ENCODE measurements around the gene PDLIM5.
"Not testable (repeated sequence)": the region's sequence is repeated elsewhere in the genome, so short reads cannot be mapped to it uniquely, and the experiment has no call there.

Gene PDLIM5

DNA sequence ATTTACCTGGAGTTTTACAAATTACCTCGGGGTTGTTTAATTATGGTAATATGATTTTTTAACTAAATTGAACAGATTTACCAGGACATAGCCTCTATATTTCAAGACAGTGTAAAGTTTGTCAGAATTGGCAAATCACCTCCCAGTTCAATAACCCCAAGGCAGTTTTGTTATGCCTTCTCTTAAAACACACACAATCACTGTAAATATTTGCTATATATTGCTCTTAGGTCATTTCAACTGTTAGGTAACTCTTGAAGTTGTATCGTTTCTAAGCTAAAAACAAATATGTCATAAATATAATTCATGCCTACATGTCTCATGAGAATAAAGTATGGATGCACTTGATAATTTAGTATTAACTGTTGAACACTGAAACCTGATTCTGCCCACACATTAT, 24.1 kb downstream of the PDLIM5 start:
- Histone ChIP-seq H3K9me3 (ENCODE audit: severe bottlenecking) (no peaks in the 10 kb centered on the region), H3K4me3 (ENCODE audit: severe bottlenecking) (no peak overlapping the region), H3K27ac (ENCODE audit: poor library complexity, severe bottlenecking) (peak overlapping the region; percentile 13), H3K4me1 (ENCODE audit: insufficient read depth, poor library complexity, severe bottlenecking) (peaks cover 55% of the 10 kb centered on the region), H3K27me3 (ENCODE audit: insufficient read depth, poor library complexity, severe bottlenecking) (no peaks in the 10 kb centered on the region), H3K36me3 (ENCODE audit: low read depth) (peaks cover 22% of the 10 kb centered on the region)
- DNase-seq (ENCODE audit: low spot score) (no peak), ATAC-seq (ENCODE audit: low read depth) (no peak)
- TF ChIP-seq, protein P1, sequence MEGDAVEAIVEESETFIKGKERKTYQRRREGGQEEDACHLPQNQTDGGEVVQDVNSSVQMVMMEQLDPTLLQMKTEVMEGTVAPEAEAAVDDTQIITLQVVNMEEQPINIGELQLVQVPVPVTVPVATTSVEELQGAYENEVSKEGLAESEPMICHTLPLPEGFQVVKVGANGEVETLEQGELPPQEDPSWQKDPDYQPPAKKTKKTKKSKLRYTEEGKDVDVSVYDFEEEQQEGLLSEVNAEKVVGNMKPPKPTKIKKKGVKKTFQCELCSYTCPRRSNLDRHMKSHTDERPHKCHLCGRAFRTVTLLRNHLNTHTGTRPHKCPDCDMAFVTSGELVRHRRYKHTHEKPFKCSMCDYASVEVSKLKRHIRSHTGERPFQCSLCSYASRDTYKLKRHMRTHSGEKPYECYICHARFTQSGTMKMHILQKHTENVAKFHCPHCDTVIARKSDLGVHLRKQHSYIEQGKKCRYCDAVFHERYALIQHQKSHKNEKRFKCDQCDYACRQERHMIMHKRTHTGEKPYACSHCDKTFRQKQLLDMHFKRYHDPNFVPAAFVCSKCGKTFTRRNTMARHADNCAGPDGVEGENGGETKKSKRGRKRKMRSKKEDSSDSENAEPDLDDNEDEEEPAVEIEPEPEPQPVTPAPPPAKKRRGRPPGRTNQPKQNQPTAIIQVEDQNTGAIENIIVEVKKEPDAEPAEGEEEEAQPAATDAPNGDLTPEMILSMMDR (IDR thresholded peaks at IDR 0.05; ENCODE audit: poor library complexity, severe bottlenecking), result no peak

DNA sequence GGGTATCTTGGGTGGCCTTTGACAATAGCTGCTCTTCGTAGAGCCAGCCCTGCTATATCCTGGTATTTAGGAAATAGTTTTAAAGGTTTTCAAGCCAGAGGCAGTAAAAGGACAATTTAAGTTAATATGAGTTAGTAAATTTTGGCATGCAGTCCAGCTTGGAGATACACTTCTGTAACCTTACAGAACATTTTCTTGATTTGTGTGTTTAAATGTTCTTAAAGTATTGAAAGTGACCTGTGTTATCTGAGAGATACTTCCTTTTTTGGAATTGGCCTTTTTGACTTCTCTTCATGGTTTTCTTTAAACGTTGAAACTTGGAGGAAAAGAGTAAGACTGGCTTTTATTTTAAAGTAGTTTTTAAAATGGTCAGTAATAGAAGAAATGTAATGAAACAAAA, 25.5 kb downstream of the PDLIM5 start:
- Histone ChIP-seq H3K4me3 (ENCODE audit: severe bottlenecking) (no peak overlapping the region), H3K27me3 (ENCODE audit: insufficient read depth, poor library complexity, severe bottlenecking) (no peaks in the 10 kb centered on the region), H3K27ac (ENCODE audit: poor library complexity, severe bottlenecking) (peak overlapping the region; percentile 13), H3K36me3 (ENCODE audit: low read depth) (peaks cover 15% of the 10 kb centered on the region), H3K4me1 (ENCODE audit: insufficient read depth, poor library complexity, severe bottlenecking) (peaks cover 46% of the 10 kb centered on the region), H3K9me3 (ENCODE audit: severe bottlenecking) (no peaks in the 10 kb centered on the region)
- DNase-seq (ENCODE audit: low spot score) (no peak), ATAC-seq (ENCODE audit: low read depth) (no peak)
- TF ChIP-seq, protein P1 (IDR thresholded peaks at IDR 0.05; ENCODE audit: poor library complexity, severe bottlenecking), result no peak

DNA sequence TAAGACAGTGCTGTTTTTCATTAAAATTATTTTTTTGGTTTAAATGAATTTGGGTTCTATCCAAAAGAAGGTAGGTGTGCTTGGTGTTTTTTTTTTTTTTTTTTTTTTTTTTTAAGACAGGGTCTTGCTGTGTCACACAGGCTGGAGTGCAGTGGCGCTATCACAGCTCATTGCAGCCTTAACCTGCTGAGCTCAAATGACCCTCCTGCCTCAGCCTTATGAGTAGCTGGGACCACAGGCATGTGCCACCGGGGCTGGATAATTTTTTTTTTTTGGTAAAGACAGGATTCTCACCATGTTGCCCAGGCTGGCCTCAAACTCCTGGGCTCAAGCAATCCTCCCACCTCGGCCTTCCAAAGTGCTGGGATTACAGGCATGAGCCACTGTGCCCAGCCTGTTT, 27.1 kb downstream of the PDLIM5 start:
- H3K4me1 ChIP-seq (ENCODE audit: insufficient read depth, poor library complexity, severe bottlenecking), result peaks cover 34% of the 10 kb centered on the region
- peak overlapping the region; percentile 14 for H3K27ac ChIP-seq (ENCODE audit: poor library complexity, severe bottlenecking)
- not testable (repeated sequence) for DNase-seq (ENCODE audit: low spot score); H3K9me3 ChIP-seq (ENCODE audit: severe bottlenecking); ATAC-seq (ENCODE audit: low read depth); H3K27me3 ChIP-seq (ENCODE audit: insufficient read depth, poor library complexity, severe bottlenecking); H3K36me3 ChIP-seq (ENCODE audit: low read depth); H3K4me3 ChIP-seq (ENCODE audit: severe bottlenecking)

DNA sequence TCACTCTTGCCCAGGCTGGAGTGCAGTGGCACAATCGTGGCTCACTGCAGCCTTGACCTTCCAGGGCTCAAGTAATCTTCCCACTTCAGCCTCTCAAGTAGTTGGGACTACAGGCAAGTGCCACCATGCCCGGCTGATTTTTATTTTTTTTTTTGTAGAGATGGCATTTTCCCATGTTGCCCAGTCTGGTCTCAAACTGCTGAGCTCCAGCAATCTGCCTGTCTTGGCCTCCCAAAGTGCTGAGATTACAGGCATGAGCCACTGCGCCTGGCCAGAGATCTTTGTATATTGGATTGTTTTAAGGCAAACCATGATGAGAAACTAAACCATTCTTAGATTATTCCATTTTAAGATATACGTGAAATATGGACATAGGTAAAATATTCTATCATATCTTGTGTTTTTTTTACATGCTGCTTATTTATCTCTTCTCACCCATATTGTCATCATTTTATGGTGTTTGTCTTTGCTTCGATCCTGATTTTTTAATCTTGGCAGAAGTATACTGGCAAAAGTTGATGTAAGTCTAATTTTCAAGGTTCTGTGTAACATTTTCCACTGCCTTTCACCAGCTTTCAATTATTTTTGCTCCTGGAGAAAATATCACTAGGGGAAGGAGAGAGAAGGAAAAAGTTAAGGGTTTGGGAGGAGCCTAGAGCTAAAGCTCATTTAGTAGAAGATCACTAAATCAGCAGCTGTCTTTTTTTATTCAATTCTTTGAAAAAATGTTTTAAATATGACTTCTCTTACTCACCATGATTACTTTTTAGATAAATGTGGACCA, 27.8 kb downstream of the PDLIM5 start:
- H3K27me3 ChIP-seq (ENCODE audit: insufficient read depth, poor library complexity, severe bottlenecking), result no peaks in the 10 kb centered on the region
- H3K9me3 ChIP-seq (ENCODE audit: severe bottlenecking), result no peaks in the 10 kb centered on the region
- TF ChIP-seq, protein P1 (IDR thresholded peaks at IDR 0.05; ENCODE audit: poor library complexity, severe bottlenecking), result no peak
- H3K4me3 ChIP-seq (ENCODE audit: severe bottlenecking), result no peak overlapping the region
- H3K27ac ChIP-seq (ENCODE audit: poor library complexity, severe bottlenecking), result peak overlapping the region; percentile 14
- H3K4me1 ChIP-seq (ENCODE audit: insufficient read depth, poor library complexity, severe bottlenecking), result peaks cover 39% of the 10 kb centered on the region
- H3K36me3 ChIP-seq (ENCODE audit: low read depth), result peaks cover 2% of the 10 kb centered on the region; the same call in 1 of the 2 replicates
- no peak for DNase-seq (ENCODE audit: low spot score)
- no peak for ATAC-seq (ENCODE audit: low read depth)

DNA sequence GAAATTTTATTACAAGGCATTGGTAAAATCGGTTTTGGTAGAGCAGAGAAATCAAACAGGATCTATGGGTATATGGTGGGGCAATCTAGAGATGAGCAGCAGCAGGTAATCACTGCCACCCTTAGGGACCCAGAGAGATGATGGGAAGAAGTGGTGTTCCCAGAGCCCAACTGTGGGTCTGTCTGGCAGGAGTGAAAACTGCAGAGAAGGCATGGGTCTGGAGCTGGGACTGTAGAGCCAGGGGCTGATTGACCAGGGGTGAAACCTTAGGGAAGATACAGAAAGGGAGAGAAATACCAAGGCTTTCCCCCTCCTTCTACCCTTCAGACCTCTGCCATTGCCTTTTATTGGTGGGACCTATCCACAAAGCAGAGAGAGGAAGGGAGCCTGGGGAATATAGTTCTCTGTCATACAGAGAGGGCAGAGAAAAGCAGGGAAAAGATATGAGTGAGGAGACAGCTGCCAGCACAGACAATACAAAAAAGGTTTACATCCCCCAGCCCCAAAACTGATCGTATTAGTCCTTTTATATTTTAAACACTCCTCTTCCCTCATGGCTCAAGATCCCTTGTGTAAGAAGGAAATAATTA, 28.7 kb downstream of the PDLIM5 start:
- DNase-seq (ENCODE audit: low spot score) (no peak), ATAC-seq (ENCODE audit: low read depth) (peak; percentile 36)
- Histone ChIP-seq H3K4me3 (ENCODE audit: severe bottlenecking) (no peak overlapping the region), H3K9me3 (ENCODE audit: severe bottlenecking) (no peaks in the 10 kb centered on the region), H3K27ac (ENCODE audit: poor library complexity, severe bottlenecking) (peak overlapping the region; percentile 14), H3K4me1 (ENCODE audit: insufficient read depth, poor library complexity, severe bottlenecking) (peaks cover 39% of the 10 kb centered on the region), H3K27me3 (ENCODE audit: insufficient read depth, poor library complexity, severe bottlenecking) (no peaks in the 10 kb centered on the region), H3K36me3 (ENCODE audit: low read depth) (peaks cover 7% of the 10 kb centered on the region)
- TF ChIP-seq, protein P1 (IDR thresholded peaks at IDR 0.05; ENCODE audit: poor library complexity, severe bottlenecking), result no peak
